OCI-M2 (cell line): ENCODE measurements around the gene PKD1.

Experiments
- DNase-seq: peaks from one replicate; lab custom pipeline; 2025; ENCODE audit not compliant: unreplicated experiment; lab: John Stamatoyannopoulos, UW

Gene PKD1

GRCh38 chr16:2090777-2091546 is 44.7 kb downstream of the PKD1 start:
- no peak for DNase-seq

GRCh38 chr16:2090481-2090776 is 45.3 kb downstream of the PKD1 start:
- no peak for DNase-seq

DNA sequence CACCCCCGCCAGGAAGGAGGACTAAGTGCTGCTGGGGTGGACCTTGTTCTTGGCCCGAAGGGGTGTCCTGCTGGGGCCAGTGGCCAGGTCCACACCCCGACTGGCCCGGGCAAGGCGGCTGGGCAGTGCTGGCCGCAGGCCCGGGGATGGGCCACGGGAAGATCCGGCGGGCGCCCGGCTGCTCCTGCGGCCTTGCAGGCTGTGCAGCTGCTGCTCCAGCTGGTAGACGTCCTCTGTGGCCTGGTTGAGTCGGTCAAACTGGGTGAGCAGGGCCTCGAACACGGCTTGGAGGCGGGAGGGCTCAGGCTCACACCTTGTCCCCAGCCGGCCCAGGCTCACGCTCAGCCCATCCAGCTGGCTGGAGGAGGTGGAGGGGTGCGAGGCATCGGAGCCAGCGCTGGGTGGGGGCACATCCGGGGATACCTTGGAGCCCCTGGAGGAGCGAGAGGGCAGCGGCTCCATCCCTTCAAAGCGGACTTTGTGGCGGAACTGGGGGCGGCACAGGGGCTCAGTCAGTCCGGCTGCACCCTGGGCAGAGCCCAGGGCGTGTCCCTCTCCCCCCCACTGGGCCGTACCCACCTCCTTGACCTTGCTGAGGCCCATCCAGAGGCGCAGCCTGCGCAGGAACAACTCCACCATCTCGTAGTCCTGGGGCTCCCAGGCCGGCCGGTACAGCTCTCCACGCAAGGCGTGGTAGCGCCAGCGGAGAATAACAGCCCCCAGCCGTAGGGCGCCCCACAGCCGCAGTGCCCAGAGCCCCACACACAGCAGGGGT is 45.8 kb downstream of the PKD1 start:
- DNase-seq, result no peak

- DNase-seq, result no peak
These were observed 46.8 kb downstream of the PKD1 start for GRCh38 chr16:2088759-2089358.

GRCh38 chr16:2087748-2088631 is 47.7 kb downstream of the PKD1 start:
- no peak for DNase-seq

DNA sequence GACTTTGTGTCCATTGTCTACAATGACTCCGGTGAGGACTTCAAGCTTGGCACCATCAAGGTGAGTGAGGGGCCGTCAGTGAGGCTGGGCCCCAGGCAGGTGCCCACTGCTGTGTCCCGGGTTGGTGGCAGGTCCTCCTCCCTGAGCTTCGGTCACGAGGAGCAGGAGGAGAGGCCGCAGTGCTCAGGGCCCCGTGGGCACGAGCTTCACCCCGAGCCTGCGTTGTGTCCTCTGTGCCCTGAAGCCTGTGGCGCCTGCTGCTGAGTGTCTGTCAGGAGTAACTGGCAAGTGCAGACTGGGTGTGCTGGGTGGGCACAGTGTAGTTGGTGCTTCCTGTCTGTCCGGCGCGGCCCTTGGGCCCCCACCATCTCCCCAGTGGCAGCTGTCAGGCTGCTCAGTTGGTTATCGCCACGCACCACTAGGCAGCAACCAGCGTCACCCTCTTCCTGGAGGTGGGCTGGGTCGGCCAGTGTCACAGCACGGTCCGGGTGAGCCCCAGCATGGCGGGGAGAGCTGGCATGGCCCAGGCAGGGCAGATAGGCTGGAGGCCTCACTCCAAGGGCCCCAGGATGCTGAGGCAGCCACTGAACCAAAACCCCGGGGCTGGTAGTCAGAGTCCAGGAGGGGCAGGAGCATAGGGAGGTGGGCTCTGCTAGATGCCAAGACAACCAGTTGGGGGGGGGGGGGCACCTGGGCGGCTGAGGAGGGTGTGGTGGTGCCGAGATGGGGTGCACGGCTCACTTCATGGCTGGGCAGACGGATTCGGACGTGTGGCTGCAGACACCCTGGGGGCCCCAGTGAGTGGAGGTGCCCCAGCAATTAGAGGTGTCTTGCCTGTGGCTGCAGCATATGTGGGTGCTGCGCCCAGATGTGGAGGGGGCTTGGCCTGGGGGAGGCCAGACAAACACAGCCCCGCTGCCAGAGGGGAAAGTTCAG is 48.6 kb downstream of the PKD1 start:
- no peak for DNase-seq

GRCh38 chr16:2086106-2086742 is 49.5 kb downstream of the PKD1 start:
- DNase-seq, result no peak

- DNase-seq, result no peak
These were observed 50.0 kb downstream of the PKD1 start for GRCh38 chr16:2085669-2086068.

- no peak for DNase-seq
These were observed 50.6 kb downstream of the PKD1 start for GRCh38 chr16:2084895-2085625.

DNA sequence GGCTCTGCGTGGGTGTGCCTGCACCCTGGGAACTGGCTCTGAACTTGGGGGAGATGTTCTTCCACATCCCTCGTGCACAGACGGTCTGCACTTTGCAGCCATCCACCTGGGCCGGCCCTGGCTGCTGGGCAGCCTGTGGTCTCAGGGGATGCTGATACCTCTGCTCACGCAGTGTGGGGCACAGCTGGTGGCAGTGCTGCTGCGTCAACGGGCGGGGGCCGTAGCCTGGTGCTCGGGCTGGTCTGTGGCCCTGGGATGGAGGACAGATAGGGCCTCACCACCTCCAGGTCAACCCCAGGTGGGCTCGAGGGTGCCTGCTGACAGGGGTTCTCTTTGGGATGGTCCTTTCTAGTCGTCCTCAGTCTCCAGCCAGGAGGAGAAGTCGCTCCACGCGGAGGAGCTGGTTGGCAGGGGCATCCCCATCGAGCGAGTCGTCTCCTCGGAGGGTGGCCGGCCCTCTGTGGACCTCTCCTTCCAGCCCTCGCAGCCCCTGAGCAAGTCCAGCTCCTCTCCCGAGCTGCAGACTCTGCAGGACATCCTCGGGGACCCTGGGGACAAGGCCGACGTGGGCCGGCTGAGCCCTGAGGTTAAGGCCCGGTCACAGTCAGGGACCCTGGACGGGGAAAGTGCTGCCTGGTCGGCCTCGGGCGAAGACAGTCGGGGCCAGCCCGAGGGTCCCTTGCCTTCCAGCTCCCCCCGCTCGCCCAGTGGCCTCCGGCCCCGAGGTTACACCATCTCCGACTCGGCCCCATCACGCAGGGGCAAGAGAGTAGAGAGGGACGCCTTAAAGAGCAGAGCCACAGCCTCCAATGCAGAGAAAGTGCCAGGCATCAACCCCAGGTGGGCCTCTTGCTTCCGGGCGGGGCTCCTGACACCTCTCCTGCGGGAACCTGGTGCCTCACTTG is 51.6 kb downstream of the PKD1 start:
- DNase-seq, result no peak

DNA sequence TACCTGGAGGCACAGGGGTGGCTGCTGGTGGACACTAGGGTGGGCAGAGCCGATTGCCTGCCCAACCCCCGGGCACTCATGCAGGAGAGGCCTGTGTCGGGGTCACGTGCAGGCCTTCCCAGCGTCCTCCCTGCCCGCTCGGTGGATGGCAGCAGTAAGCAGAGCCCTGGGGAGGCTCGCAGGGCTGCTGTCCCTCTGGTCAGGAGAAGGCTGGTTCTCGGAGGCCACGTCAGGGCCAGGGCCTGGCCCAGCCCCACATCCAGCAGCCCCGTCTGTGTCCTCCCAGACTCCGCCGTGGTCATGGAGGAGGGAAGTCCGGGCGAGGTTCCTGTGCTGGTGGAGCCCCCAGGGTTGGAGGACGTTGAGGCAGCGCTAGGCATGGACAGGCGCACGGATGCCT is 52.3 kb downstream of the PKD1 start:
- DNase-seq, result no peak

- DNase-seq, result no peak
These were observed 52.7 kb downstream of the PKD1 start for GRCh38 chr16:2082983-2083364.

DNA sequence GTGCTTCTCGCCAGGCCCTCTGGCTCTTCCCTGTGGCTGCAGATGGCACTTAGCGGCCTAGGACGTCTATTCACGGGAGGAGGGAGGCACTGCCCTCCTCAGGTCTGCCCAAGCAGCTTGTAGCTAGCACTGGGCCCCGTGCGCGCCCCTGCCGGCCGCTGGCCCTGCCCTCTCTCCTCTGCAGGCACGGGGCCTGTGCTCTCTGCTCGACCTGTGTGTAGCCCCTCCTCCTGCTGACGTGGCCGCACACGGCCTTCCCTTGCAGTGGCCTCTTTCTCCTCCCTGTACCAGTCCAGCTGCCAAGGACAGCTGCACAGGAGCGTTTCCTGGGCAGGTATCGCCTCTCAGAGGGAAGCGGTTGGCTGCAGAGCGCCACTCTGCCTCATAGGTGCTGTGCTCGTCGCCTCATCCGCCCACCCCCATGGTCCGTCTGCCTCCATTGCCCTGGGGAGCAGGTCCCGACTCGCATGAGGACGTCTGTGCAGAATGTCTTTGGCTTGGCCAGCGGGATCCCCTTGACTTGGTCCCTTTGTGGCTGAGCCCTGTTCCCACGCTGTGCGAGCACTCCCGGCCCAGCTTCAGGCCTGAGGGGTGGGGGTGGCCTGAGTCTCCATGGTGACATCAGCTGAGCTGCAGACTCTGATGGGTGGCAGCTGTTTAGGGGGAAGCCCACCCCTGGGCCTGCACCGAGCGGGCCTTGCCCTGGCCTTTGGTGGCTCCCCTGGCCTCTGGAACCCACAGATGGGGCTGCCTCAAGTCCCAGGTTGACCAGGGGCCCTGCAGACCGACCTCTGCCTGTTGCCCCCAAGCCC is 53.3 kb downstream of the PKD1 start:
- DNase-seq, result no peak

GRCh38 chr16:2081201-2082084 is 54.3 kb downstream of the PKD1 start:
- DNase-seq, result no peak

DNA sequence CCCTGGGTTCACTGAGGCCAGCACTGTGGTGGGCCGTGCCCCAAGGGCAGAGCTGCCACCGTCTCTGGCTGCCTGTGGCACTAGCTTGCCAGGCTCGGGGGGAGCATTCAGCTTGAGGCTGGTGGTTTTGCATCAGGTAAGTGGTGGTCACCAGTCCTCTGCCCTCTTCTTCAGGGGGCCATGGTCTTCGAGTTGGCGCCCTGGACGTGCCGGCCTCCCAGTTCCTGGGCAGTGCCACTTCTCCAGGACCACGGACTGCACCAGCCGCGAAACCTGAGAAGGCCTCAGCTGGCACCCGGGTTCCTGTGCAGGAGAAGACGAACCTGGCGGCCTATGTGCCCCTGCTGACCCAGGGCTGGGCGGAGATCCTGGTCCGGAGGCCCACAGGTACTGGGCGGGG is 55.7 kb downstream of the PKD1 start:
- DNase-seq, result no peak

GRCh38 chr16:2079311-2079800 is 56.3 kb downstream of the PKD1 start:
- DNase-seq, result no peak
